Karpas-422 (cell line): ENCODE results near the gene ALOXE3. TPM values are rescaled to one million over a fixed set of nuclear protein-coding genes. Genes with fewer than 3 reads are reported as not detected.
"Not testable (repeated sequence)": the region's sequence is repeated elsewhere in the genome, so short reads cannot be mapped to it uniquely, and the experiment has no call there.

ENCODE experiments used
- DNase-seq: peaks from one replicate; pipeline ENCODE4 v3.0.0-alpha.2; 2015
- H2AFZ ChIP-seq: fragments of 200-600 bp; sonication (generic); 2 replicates; pipeline ENCODE4 v1.6.1; 2014; ENCODE audit warnings: antibody characterized with exemption, low read length, mixed read lengths
- H3K27ac ChIP-seq: fragments of 200-600 bp; sonication (generic); 2 replicates; pipeline ENCODE4 v1.5.1; 2014; ENCODE audit warnings: mild to moderate bottlenecking, low read length, moderate library complexity
- H3K27me3 ChIP-seq: fragments of 200-600 bp; sonication (generic); 2 replicates; pipeline ENCODE4 v1.6.1; 2014; ENCODE audit warnings: low read length, mixed read lengths
- H3K36me3 ChIP-seq: fragments of 200-600 bp; sonication (generic); 2 replicates; pipeline ENCODE4 v1.6.1; 2014; ENCODE audit warnings: low read length, mixed read lengths; ENCODE audit not compliant: insufficient read depth
- H3K4me1 ChIP-seq: fragments of 200-600 bp; sonication (generic); 2 replicates; pipeline ENCODE4 v1.6.1; 2014; ENCODE audit warnings: mild to moderate bottlenecking, low read length, mixed read lengths
- H3K4me2 ChIP-seq: fragments of 200-600 bp; sonication (generic); 2 replicates; pipeline ENCODE4 v1.6.1; 2014; ENCODE audit warnings: low read length, low read depth, mild to moderate bottlenecking; ENCODE audit not compliant: poor library complexity, severe bottlenecking
- H3K4me3 ChIP-seq: fragments of 200-600 bp; sonication (generic); 2 replicates; pipeline ENCODE4 v1.5.1; 2014; ENCODE audit warnings: mild to moderate bottlenecking, antibody characterized with exemption, low read length, mixed read lengths
- H3K79me2 ChIP-seq: fragments of 200-600 bp; sonication (generic); 2 replicates; pipeline ENCODE4 v1.6.1; 2014; ENCODE audit warnings: mild to moderate bottlenecking, low read length, mixed read lengths
- H3K9ac ChIP-seq: fragments of 200-600 bp; sonication (generic); 2 replicates; pipeline ENCODE4 v1.6.0; 2014; ENCODE audit warnings: low read length
- H3K9me2 ChIP-seq: fragments of 200-600 bp; sonication (generic), shearing (Covaris generic); replicated peaks from 2 replicates; pipeline ENCODE4 v1.6.0; 2014; ENCODE audit warnings: mild to moderate bottlenecking, low read length, moderate library complexity; ENCODE audit not compliant: insufficient read depth
- H3K9me3 ChIP-seq: fragments of 300-700, 200-600 bp; sonication (generic); 2 replicates; pipeline ENCODE4 v1.6.1; 2014; ENCODE audit warnings: low read length, mixed read lengths
- H4K20me1 ChIP-seq: fragments of 200-600 bp; sonication (generic); 2 replicates; pipeline ENCODE4 v1.6.1; 2014; ENCODE audit warnings: mild to moderate bottlenecking, antibody characterized with exemption, low read length, low read depth; ENCODE audit not compliant: insufficient read depth
- total RNA-seq: library from RNA; depleted of rRNA; stranded (reverse); fragments of >200 nt; shearing (Covaris generic); gene quantifications from 2 replicates; pipeline ENCODE4 v1.2.3, GENCODE V29; 2014; ENCODE audit warnings: low replicate concordance

The ALOXE3 gene
- total RNA-seq, 1 experiment from 2014 or later, result not detected

GRCh38 chr17:8066841-8067775, 51.2 kb downstream of the ALOXE3 start:
- H3K4me2 ChIP-seq, result no peak overlapping the region
- no peaks in the 10 kb centered on the region for H3K79me2 ChIP-seq
- no peaks in the 10 kb centered on the region for H3K27me3 ChIP-seq

GRCh38 chr17:8064561-8065019, 53.7 kb downstream of the ALOXE3 start:
- H3K36me3 ChIP-seq, result no peaks in the 10 kb centered on the region
- H3K4me3 ChIP-seq, result no peak overlapping the region
- H3K79me2 ChIP-seq, result no peaks in the 10 kb centered on the region
- H4K20me1 ChIP-seq, result no peaks in the 10 kb centered on the region
- DNase-seq, result no peak
- no peak overlapping the region for H3K27ac ChIP-seq
- H3K9me2 ChIP-seq, result no peaks in the 10 kb centered on the region
- no peaks in the 10 kb centered on the region for H3K27me3 ChIP-seq
- no peak overlapping the region for H2AFZ ChIP-seq
- H3K9ac ChIP-seq, result no peak overlapping the region
- no peak overlapping the region for H3K4me2 ChIP-seq
- peaks cover 23% of the 10 kb centered on the region for H3K4me1 ChIP-seq
- no peaks in the 10 kb centered on the region for H3K9me3 ChIP-seq

More at GRCh38 chr17:8066841-8067775, 51.2 kb downstream of the ALOXE3 start:
- Histone ChIP-seq H3K9me2 (no peaks in the 10 kb centered on the region), H4K20me1 (no peaks in the 10 kb centered on the region), H3K36me3 (no peaks in the 10 kb centered on the region), H3K27ac (no peak overlapping the region), H3K4me3 (no peak overlapping the region), H2AFZ (no peak overlapping the region), H3K9me3 (no peaks in the 10 kb centered on the region), H3K4me1 (peaks cover 7% of the 10 kb centered on the region), H3K9ac (no peak overlapping the region)
- DNase-seq, result no peak

- Histone ChIP-seq H3K36me3 (no peaks in the 10 kb centered on the region), H2AFZ (no peak overlapping the region), H3K9me2 (no peaks in the 10 kb centered on the region), H3K9me3 (no peaks in the 10 kb centered on the region), H3K79me2 (no peaks in the 10 kb centered on the region), H3K4me2 (no peak overlapping the region), H3K27ac (no peak overlapping the region), H3K4me3 (no peak overlapping the region), H3K4me1 (peaks cover 23% of the 10 kb centered on the region), H3K27me3 (no peaks in the 10 kb centered on the region), H3K9ac (no peak overlapping the region), H4K20me1 (no peaks in the 10 kb centered on the region)
- DNase-seq, result no peak
Measured at GRCh38 chr17:8063761-8064534, 54.4 kb downstream of the ALOXE3 start.

- Histone ChIP-seq H3K4me1 (peaks cover 25% of the 10 kb centered on the region), H3K4me2 (no peak overlapping the region), H3K9ac (no peak overlapping the region), H3K9me3 (no peaks in the 10 kb centered on the region), H3K27me3 (no peaks in the 10 kb centered on the region), H3K27ac (no peak overlapping the region), H2AFZ (no peak overlapping the region), H4K20me1 (no peaks in the 10 kb centered on the region), H3K36me3 (no peaks in the 10 kb centered on the region), H3K9me2 (no peaks in the 10 kb centered on the region), H3K4me3 (no peak overlapping the region), H3K79me2 (no peaks in the 10 kb centered on the region)
- no peak for DNase-seq
Measured at GRCh38 chr17:8062807-8063483, 55.4 kb downstream of the ALOXE3 start.

GRCh38 chr17:8062435-8062806, 55.9 kb downstream of the ALOXE3 start:
- no peaks in the 10 kb centered on the region for H4K20me1 ChIP-seq
- no peak overlapping the region for H2AFZ ChIP-seq
- no peaks in the 10 kb centered on the region for H3K27me3 ChIP-seq
- H3K4me1 ChIP-seq, result peaks cover 30% of the 10 kb centered on the region
- no peaks in the 10 kb centered on the region for H3K79me2 ChIP-seq
- no peaks in the 10 kb centered on the region for H3K36me3 ChIP-seq
- H3K27ac ChIP-seq, result no peak overlapping the region
- no peak for DNase-seq
- no peaks in the 10 kb centered on the region for H3K9me3 ChIP-seq
- no peak overlapping the region for H3K4me2 ChIP-seq
- no peaks in the 10 kb centered on the region for H3K9me2 ChIP-seq
- H3K4me3 ChIP-seq, result no peak overlapping the region
- H3K9ac ChIP-seq, result no peak overlapping the region

GRCh38 chr17:8061851-8062250, 56.5 kb downstream of the ALOXE3 start:
- DNase-seq, result not testable (repeated sequence)

GRCh38 chr17:8060274-8060673, 58.0 kb downstream of the ALOXE3 start:
- DNase-seq, result peak; percentile 95

More at GRCh38 chr17:8061851-8062250, 56.5 kb downstream of the ALOXE3 start:
- H3K27me3 ChIP-seq, H3K27ac ChIP-seq, H3K9me2 ChIP-seq, H3K9me3 ChIP-seq, H3K79me2 ChIP-seq, H2AFZ ChIP-seq, H3K36me3 ChIP-seq, H4K20me1 ChIP-seq, H3K4me3 ChIP-seq: not testable (repeated sequence)
- Histone ChIP-seq H3K9ac (0 out of 2 replicates have a peak overlapping the region, but pooled peaks have one; percentile 5), H3K4me2 (peak overlapping the region; percentile 39), H3K4me1 (peaks cover 34% of the 10 kb centered on the region)

GRCh38 chr17:8059131-8059530, 59.2 kb downstream of the ALOXE3 start:
- Histone ChIP-seq H2AFZ (no peak overlapping the region), H3K9ac (no peak overlapping the region), H3K4me1 (peaks cover 34% of the 10 kb centered on the region), H3K79me2 (no peaks in the 10 kb centered on the region), H3K4me3 (no peak overlapping the region), H3K4me2 (no peak overlapping the region), H3K9me2 (no peaks in the 10 kb centered on the region), H3K36me3 (no peaks in the 10 kb centered on the region), H4K20me1 (no peaks in the 10 kb centered on the region), H3K27me3 (no peaks in the 10 kb centered on the region), H3K27ac (no peak overlapping the region), H3K9me3 (no peaks in the 10 kb centered on the region)
- no peak for DNase-seq

More at GRCh38 chr17:8060274-8060673, 58.0 kb downstream of the ALOXE3 start:
- H3K4me2 ChIP-seq, result no peak overlapping the region
- no peak overlapping the region for H3K4me3 ChIP-seq
- H3K27ac ChIP-seq, result no peak overlapping the region
- H3K9me3 ChIP-seq, result no peaks in the 10 kb centered on the region
- H3K36me3 ChIP-seq, result no peaks in the 10 kb centered on the region
- no peak overlapping the region for H2AFZ ChIP-seq
- no peaks in the 10 kb centered on the region for H4K20me1 ChIP-seq
- peaks cover 34% of the 10 kb centered on the region for H3K4me1 ChIP-seq
- no peaks in the 10 kb centered on the region for H3K79me2 ChIP-seq
- H3K27me3 ChIP-seq, result no peaks in the 10 kb centered on the region
- H3K9me2 ChIP-seq, result no peaks in the 10 kb centered on the region
- no peak overlapping the region for H3K9ac ChIP-seq
